Rectal smooth muscle tissue (tissue), 1 donor: ENCODE measurements around the gene EIF4E2.

Experiments used
- H3K27ac ChIP-seq: one replicate; pipeline ENCODE4 v1.7.0; 2013; ENCODE audit warnings: low read depth, low read length, inconsistent platforms
- H3K27me3 ChIP-seq: one replicate; pipeline ENCODE4 v1.7.0; 2013; ENCODE audit warnings: low read length; ENCODE audit not compliant: control insufficient read depth, insufficient read depth
- H3K36me3 ChIP-seq: one replicate; pipeline ENCODE4 v1.7.0; 2013; ENCODE audit warnings: low read length; ENCODE audit not compliant: control insufficient read depth, insufficient read depth
- H3K4me1 ChIP-seq: one replicate; pipeline ENCODE4 v1.7.0; 2013; ENCODE audit warnings: low read length; ENCODE audit not compliant: control insufficient read depth, insufficient read depth
- H3K4me3 ChIP-seq: one replicate; pipeline ENCODE4 v1.7.0; 2013; ENCODE audit warnings: low read length
- H3K9ac ChIP-seq: one replicate; pipeline ENCODE4 v1.7.0; 2013; ENCODE audit warnings: low read length

The EIF4E2 gene

DNA sequence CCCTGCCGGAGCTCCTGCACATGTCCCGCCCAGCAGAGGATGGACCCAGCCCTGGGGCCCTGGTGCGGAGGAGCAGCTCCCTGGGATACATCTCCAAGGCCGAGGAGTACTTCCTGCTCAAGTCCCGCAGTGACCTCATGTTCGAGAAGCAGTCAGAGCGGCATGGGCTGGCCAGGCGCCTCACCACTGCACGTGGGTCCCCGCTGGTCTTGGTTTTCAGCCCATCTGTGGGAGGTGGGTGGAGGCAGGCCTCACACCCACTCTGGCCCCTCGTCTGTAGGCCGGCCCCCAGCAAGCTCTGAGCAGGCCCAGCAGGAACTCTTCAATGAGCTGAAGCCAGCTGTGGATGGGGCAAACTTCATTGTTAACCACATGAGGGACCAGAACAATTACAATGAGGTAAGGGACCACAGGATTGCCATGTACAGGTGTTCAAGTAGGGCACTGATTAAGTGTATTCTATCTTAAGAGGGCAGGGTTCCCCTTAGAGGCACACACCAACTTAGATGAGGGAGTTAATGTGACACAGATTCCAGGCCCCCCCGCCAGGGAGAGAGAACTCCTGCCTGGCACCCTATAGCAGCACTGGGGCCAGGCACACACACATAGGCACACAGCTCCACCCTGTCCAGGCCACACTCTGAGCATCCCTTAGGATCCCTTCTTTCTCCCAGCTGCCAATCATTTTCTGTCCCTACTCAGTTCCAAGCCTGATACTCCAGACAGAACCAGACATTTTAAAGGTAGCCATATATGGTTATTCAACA, 16.4 kb upstream of the EIF4E2 start:
- Histone ChIP-seq H3K27ac (no peak overlapping the region), H3K4me3 (no peak overlapping the region), H3K27me3 (peaks cover 1% of the 10 kb centered on the region), H3K9ac (no peak overlapping the region), H3K4me1 (no peaks in the 10 kb centered on the region), H3K36me3 (no peaks in the 10 kb centered on the region)

DNA sequence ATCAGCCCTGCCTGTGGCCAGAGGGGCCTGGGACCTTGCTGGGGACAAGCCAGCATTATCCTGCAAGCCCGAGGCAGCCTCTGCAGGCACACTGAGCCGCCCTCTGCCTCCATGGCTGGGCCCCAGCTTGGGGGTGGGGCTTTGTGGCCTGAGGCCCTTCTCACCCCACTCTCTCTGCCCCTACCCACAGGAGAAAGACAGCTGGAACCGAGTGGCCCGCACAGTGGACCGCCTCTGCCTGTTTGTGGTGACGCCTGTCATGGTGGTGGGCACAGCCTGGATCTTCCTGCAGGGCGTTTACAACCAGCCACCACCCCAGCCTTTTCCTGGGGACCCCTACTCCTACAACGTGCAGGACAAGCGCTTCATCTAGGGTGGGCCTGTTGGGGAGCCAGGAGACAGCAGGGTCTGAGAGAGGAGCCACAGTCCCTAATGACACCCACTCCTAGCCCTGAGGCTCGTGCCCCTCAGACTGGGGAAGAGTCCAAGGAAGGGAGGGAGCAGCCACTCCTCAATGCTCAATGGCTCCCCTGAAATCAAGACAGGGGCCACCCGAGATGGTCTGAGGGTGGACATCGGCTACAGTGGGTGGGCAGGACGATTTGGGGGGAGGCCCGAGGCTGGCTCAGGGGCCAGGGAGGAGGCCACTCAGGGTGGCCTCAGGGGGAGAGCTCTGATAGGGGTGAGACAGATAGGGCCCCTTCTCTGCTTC, 15.4 kb upstream of the EIF4E2 start:
- no peaks in the 10 kb centered on the region for H3K4me1 ChIP-seq
- no peaks in the 10 kb centered on the region for H3K36me3 ChIP-seq
- no peak overlapping the region for H3K27ac ChIP-seq
- no peak overlapping the region for H3K9ac ChIP-seq
- peaks cover 6% of the 10 kb centered on the region for H3K27me3 ChIP-seq
- H3K4me3 ChIP-seq = no peak overlapping the region

DNA sequence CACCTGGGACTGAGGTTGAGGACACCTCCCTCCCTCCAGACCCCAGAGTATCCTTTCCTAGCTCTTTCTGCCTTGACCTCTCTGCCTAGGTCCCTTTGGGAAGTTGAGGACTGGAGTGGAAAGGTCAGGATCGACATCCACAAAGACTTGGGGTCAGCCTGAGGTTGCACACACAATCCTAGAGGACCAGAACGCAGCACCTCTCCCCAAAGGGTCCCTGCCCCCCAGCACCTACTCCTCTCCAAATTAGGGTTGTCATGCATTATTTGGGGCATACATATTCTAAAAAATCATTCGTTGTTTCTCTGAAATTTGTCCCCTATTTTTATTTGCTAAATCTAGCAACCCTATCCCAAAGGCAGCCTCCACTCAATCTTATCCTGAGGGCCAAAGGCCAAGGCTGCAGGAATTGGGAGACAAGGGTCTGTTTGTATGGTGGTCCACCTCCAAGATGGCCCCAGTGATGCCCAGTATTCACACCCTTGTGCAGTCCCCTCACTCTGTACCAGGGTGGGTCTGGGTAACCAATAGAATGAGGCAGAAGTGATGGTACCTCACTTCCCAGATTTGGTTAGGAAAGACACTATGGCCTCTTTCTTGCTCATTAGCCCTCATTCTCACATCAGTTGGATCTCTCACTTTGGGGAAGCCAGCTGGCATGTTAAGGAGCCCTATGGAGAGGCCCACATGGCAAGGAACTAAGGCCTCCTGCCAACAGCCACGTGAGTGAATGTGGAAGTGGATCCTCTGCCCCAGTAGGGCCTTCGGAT, 14.5 kb upstream of the EIF4E2 start:
- Histone ChIP-seq H3K4me1 (no peaks in the 10 kb centered on the region), H3K4me3 (no peak overlapping the region), H3K36me3 (no peaks in the 10 kb centered on the region), H3K9ac (no peak overlapping the region), H3K27ac (no peak overlapping the region), H3K27me3 (peaks cover 6% of the 10 kb centered on the region)

DNA sequence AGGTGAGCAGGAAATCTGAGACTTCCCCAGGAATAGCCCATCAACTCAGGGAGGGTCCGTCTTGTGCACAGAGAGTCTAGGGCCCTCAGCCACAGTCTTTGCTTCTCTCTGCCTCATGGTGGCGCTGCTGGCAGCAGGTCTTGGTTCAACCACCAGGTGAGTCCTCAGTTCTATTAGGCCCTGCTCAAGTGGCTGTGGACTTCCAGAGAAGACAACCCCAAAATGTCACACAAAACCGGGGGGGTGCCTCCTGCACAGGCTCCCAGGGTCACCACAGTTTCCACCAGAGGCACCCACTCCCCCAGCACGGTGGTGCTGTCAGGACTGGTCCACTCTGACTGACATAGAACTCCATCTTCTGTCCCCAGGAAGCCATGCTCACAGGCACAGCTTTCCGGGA, 13.4 kb upstream of the EIF4E2 start:
- H3K27me3 ChIP-seq = peaks cover 6% of the 10 kb centered on the region
- no peak overlapping the region for H3K27ac ChIP-seq

DNA sequence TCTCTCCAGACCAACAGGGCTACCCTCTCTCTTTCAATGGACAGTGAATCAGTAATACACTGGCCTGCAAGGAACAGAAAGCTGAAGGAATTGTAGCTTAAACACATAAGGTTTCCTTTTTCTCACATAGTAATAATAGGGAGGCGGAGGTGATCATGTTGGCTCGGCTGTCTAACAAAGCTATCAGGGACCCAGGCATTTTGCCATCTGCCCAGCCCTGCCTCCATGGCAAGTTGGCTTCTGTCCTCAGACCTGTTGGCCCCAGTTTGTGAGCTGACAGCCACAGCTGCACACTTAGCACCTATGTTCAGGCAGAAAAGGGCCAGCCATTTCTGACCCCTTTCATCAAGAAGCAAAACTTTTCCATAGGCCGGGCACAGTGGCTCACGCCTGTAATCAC, 13.0 kb upstream of the EIF4E2 start:
- H3K27me3 ChIP-seq = peaks cover 6% of the 10 kb centered on the region
- no peak overlapping the region for H3K9ac ChIP-seq

More for the DNA sequence above, 13.4 kb upstream of the EIF4E2 start:
- H3K9ac ChIP-seq = no peak overlapping the region
- H3K4me1 ChIP-seq = no peaks in the 10 kb centered on the region
- no peak overlapping the region for H3K4me3 ChIP-seq
- no peaks in the 10 kb centered on the region for H3K36me3 ChIP-seq

DNA sequence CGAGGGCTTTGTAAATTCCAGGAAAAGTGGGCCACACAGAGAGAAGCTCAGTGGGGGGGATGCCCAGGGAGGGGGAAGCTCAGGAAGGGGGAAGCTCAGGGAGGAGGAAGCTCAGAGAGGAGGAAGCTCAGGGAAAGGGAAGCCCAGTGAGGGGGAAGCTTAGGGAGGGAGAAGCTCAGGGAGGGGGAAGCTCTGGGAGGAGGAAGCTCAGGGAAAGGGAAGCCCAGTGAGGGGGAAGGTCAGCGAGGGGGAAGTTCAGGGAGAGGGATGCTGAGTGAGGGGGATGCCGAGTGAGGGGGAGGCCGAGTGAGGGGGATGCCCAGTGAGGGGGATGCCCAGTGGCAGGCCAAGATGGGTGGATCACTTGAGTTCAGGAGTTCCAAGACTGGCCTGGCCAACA, 11.8 kb upstream of the EIF4E2 start:
- Histone ChIP-seq H3K4me3 (no peak overlapping the region), H3K4me1 (no peaks in the 10 kb centered on the region), H3K36me3 (no peaks in the 10 kb centered on the region), H3K9ac (no peak overlapping the region), H3K27me3 (peaks cover 6% of the 10 kb centered on the region), H3K27ac (no peak overlapping the region)

More for the DNA sequence above, 13.0 kb upstream of the EIF4E2 start:
- no peaks in the 10 kb centered on the region for H3K4me1 ChIP-seq
- H3K36me3 ChIP-seq = no peaks in the 10 kb centered on the region
- H3K27ac ChIP-seq = no peak overlapping the region
- no peak overlapping the region for H3K4me3 ChIP-seq

DNA sequence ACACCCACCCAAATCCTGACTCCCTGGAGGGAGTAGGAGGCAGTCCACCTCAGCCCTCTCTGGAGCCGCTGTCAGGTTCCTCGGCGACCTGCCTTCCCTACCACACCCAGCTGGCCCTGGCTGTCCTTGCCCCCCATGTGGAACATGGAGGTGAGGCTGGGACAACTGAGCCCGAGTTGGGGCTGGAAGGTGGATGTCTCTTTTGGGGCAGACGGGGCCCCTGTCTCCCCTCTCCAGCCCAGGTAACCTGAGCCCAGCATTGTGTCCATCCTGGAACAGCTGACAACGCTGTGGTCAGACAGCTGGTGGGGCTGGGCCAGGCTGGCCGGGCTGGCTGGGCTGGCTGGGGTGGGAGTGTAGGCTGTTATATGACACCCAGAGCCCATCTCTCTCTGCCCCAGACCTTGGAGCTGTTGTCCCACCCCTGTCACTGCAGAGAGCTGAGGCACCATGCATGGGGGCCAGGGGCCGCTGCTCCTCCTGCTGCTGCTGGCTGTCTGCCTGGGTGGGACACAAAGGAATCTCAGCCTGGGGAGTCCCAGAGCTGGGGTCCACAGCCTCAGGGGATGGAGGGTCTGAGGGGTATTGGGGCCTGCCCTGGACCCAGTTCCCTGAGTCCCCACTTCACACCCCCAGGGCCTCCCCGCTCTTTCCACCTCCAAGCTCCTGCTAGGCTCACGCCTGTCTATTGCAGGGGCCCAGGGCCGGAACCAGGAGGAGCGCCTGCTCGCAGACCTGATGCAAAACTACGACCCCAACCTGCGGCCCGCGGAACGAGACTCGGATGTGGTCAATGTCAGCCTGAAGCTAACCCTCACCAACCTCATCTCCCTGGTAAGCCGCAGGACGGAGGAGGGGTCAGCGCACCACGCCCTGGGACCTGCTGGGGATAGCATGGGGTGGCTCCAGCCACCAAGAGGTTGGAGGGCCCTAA, 10.9 kb upstream of the EIF4E2 start, which contains the start of gene CHRNG:
CHRNG (plus strand) TSS at position 395 of the 934 bp plus-strand sequence; CDS start at position 451, 56 bp downstream.
- Histone ChIP-seq H3K4me3 (no peak within 1 kb of the TSS), H3K27me3 (peaks cover 6% of the 10 kb centered on the region), H3K9ac (no peak within 1 kb of the TSS), H3K36me3 (no peaks in the 10 kb centered on the region), H3K27ac (no peak within 1 kb of the TSS), H3K4me1 (no peaks in the 10 kb centered on the region)

DNA sequence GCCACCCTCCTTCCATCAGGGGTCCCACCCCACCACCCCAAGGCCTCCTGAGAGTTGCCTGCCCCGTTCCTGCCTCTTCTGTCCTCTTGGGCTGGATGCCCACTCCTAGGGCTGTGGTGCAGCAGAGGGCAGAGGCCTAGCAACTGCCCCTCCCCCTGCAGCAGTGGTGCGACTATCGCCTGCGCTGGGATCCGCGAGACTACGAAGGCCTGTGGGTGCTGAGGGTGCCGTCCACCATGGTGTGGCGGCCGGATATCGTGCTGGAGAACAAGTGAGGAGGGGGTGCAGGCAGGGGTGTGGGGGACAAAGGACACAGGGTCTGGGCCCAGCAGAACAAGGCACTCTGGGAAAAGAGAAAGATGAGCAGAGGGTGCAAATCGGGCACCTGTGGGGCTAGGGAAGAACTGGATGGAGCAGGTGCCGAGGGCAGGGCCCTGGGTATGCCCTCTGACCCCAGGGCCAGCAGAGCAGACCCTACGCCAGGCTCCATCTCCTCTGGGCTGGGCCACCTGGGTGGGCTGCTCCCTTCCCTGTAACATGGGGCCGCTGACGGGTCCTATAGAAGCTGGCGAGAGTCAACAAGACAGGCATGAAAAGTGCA, 9.9 kb upstream of the EIF4E2 start:
- peaks cover 6% of the 10 kb centered on the region for H3K27me3 ChIP-seq
- no peak overlapping the region for H3K9ac ChIP-seq
- no peak overlapping the region for H3K27ac ChIP-seq
- no peak overlapping the region for H3K4me3 ChIP-seq
- no peaks in the 10 kb centered on the region for H3K36me3 ChIP-seq
- no peaks in the 10 kb centered on the region for H3K4me1 ChIP-seq

DNA sequence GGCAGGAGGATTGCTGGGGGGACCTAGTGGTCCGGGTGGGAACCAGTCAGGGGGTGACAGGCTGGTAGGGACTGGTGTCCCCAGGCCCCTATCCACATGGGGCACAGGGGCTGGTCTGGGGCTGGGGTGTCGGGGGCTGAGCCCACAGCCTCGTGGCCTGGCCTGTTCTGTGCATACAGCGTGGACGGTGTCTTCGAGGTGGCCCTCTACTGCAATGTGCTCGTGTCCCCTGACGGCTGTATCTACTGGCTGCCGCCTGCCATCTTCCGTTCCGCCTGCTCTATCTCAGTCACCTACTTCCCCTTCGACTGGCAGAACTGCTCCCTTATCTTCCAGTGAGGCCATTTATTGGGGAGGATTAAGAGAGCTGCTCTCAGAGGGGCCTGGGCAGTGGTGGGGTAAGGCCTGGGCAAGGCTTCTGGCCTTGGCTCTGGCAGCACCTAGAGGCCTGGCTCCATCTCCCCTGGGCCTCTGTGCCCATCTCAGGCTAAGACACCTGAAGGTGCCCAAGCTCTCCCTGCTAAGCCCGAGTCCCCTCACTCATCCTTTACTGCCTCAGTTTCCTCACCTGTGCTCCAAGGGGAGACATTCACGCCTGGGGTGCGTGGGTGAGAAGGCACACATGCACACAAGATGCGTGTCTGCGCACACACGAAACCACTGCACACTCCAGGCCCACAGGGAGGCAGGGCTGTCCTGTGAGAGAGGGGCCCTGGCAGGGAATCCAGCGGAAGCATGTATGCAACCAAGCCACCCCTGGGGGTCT, 9.1 kb upstream of the EIF4E2 start:
- Histone ChIP-seq H3K9ac (no peak overlapping the region), H3K4me1 (no peaks in the 10 kb centered on the region), H3K4me3 (no peak overlapping the region), H3K36me3 (no peaks in the 10 kb centered on the region), H3K27me3 (peaks cover 6% of the 10 kb centered on the region), H3K27ac (no peak overlapping the region)

DNA sequence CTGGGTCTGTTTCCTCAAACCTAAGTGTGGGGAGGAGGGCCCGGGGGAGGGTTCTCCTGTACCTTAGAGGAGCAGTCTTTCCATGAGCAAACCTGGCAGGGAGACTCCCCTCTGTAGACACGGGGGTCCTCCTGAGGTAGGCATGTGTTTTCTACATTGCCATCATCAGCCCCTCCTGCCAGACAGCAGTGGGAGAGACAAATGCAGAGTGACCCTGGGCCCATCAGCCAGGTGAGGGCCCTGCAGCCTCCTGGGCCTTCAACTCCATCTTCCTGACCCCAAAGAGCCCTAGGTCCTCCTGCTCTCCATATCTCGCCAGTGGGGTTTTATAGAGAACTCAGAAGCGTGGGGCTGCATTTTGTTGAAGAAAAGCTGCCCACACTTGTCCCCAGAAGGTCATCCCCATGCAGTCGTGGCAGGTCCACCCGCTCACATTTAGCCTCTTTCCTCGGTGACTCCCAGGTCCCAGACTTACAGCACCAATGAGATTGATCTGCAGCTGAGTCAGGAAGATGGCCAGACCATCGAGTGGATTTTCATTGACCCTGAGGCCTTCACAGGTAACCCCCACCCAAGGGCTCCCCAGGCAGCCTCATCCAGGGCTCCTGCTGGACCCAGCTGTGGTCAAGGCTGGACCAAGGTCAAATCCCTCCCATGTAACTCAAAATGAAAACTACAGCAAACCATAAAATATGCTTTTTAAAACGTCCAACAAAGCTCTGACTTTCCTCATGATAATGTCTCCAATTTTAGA, 8.4 kb upstream of the EIF4E2 start:
- H3K4me1 ChIP-seq = no peaks in the 10 kb centered on the region
- peaks cover 6% of the 10 kb centered on the region for H3K27me3 ChIP-seq
- no peak overlapping the region for H3K9ac ChIP-seq
- no peak overlapping the region for H3K27ac ChIP-seq
- no peaks in the 10 kb centered on the region for H3K36me3 ChIP-seq
- no peak overlapping the region for H3K4me3 ChIP-seq
